Measurements from ENCODE around the gene DPYD.

Gene DPYD

GRCh38 chr1:97867127-97867526, 53.7 kb downstream of the DPYD start:
- Histone ChIP-seq H3K4me1 (ENCODE audit: insufficient read depth, low read length, severe bottlenecking) (no peaks in the 10 kb centered on the region), H3K9ac (ENCODE audit: low read length) (no peak overlapping the region), H3K27ac (ENCODE audit: low read depth, low read length, poor library complexity, severe bottlenecking) (no peak overlapping the region), H3K4me3 (ENCODE audit: low read depth, low read length, poor library complexity, severe bottlenecking) (no peak overlapping the region), H3K27me3 (ENCODE audit: insufficient read depth, low read length) (no peaks in the 10 kb centered on the region), H4K20me1 (ENCODE audit: insufficient read depth, low read length) (no peaks in the 10 kb centered on the region), H3K4me2 (ENCODE audit: low read length) (no peak overlapping the region), H3K79me2 (ENCODE audit: insufficient read depth, low read length) (no peaks in the 10 kb centered on the region), H3F3A (ENCODE audit: insufficient read depth, low read length) (no peaks in the 10 kb centered on the region), H2AFZ (ENCODE audit: low read length) (no peak overlapping the region), H3K36me3 (ENCODE audit: insufficient read depth, low read length) (no peaks in the 10 kb centered on the region), H3K9me2 (ENCODE audit: low read depth, low read length) (no peaks in the 10 kb centered on the region), H3K9me3 (ENCODE audit: low read length) (no peaks in the 10 kb centered on the region)
- TF ChIP-seq CTCF (IDR thresholded peaks at IDR 0.05; ENCODE audit: low read length) = no peak
- TF ChIP-seq EZH2 (IDR thresholded peaks at IDR 0.05; ENCODE audit: borderline replicate concordance, low read length) = no peak

GRCh38 chr1:97864615-97865014, 56.2 kb downstream of the DPYD start:
- no peaks in the 10 kb centered on the region for H3K79me2 ChIP-seq (ENCODE audit: insufficient read depth, low read length)

GRCh38 chr1:97853221-97853620, 67.6 kb downstream of the DPYD start:
- no peak overlapping the region for H2AFZ ChIP-seq (ENCODE audit: low read length)
- no peaks in the 10 kb centered on the region for H3K36me3 ChIP-seq (ENCODE audit: insufficient read depth, low read length)
- H3K79me2 ChIP-seq (ENCODE audit: insufficient read depth, low read length) = no peaks in the 10 kb centered on the region
- H3K27me3 ChIP-seq (ENCODE audit: insufficient read depth, low read length) = no peaks in the 10 kb centered on the region
- no peak overlapping the region for H3K4me3 ChIP-seq (ENCODE audit: low read depth, low read length, poor library complexity, severe bottlenecking)
- H3K9ac ChIP-seq (ENCODE audit: low read length) = no peak overlapping the region
- no peaks in the 10 kb centered on the region for H3K9me2 ChIP-seq (ENCODE audit: low read depth, low read length)
- H3K4me1 ChIP-seq (ENCODE audit: insufficient read depth, low read length, severe bottlenecking) = peaks cover 19% of the 10 kb centered on the region
- no peak overlapping the region for H3K4me2 ChIP-seq (ENCODE audit: low read length)
- H3K9me3 ChIP-seq (ENCODE audit: low read length) = no peaks in the 10 kb centered on the region
- no peaks in the 10 kb centered on the region for H4K20me1 ChIP-seq (ENCODE audit: insufficient read depth, low read length)
- no peaks in the 10 kb centered on the region for H3F3A ChIP-seq (ENCODE audit: insufficient read depth, low read length)
- TF ChIP-seq CTCF (IDR thresholded peaks at IDR 0.05; ENCODE audit: low read length) (no peak), EZH2 (IDR thresholded peaks at IDR 0.05; ENCODE audit: borderline replicate concordance, low read length) (no peak)
- no peak overlapping the region for H3K27ac ChIP-seq (ENCODE audit: low read depth, low read length, poor library complexity, severe bottlenecking)

More at GRCh38 chr1:97864615-97865014, 56.2 kb downstream of the DPYD start:
- no peaks in the 10 kb centered on the region for H3F3A ChIP-seq (ENCODE audit: insufficient read depth, low read length)
- H3K27ac ChIP-seq (ENCODE audit: low read depth, low read length, poor library complexity, severe bottlenecking) = no peak overlapping the region
- no peak overlapping the region for H3K4me2 ChIP-seq (ENCODE audit: low read length)
- TF ChIP-seq CTCF (IDR thresholded peaks at IDR 0.05; ENCODE audit: low read length) = no peak
- no peak for TF ChIP-seq EZH2 (IDR thresholded peaks at IDR 0.05; ENCODE audit: borderline replicate concordance, low read length)
- no peaks in the 10 kb centered on the region for H3K4me1 ChIP-seq (ENCODE audit: insufficient read depth, low read length, severe bottlenecking)
- no peaks in the 10 kb centered on the region for H3K27me3 ChIP-seq (ENCODE audit: insufficient read depth, low read length)
- H3K4me3 ChIP-seq (ENCODE audit: low read depth, low read length, poor library complexity, severe bottlenecking) = no peak overlapping the region
- no peak overlapping the region for H3K9ac ChIP-seq (ENCODE audit: low read length)
- no peak overlapping the region for H2AFZ ChIP-seq (ENCODE audit: low read length)
- H3K36me3 ChIP-seq (ENCODE audit: insufficient read depth, low read length) = no peaks in the 10 kb centered on the region
- H3K9me2 ChIP-seq (ENCODE audit: low read depth, low read length) = no peaks in the 10 kb centered on the region
- no peaks in the 10 kb centered on the region for H3K9me3 ChIP-seq (ENCODE audit: low read length)
- H4K20me1 ChIP-seq (ENCODE audit: insufficient read depth, low read length) = no peaks in the 10 kb centered on the region

All from OCI-LY1 (cell line).